ENCODE measurements around the gene WBP11.
A peak's percentile ranks its signal among the peaks of the same experiment; 100 is the strongest.

WBP11 gene

GRCh38 chr12:14836336-14837210 lies 33.3 kb upstream of the WBP11 start:
- Mint-ChIP-seq H3K4me3 (no peak overlapping the region), H3K27ac (no peak overlapping the region), H3K9me3 (no peaks in the 10 kb centered on the region), H3K4me1 (ENCODE audit: low read depth) (peaks cover 2% of the 10 kb centered on the region), H3K36me3 (ENCODE audit: low read depth) (no peaks in the 10 kb centered on the region), H3K27me3 (peaks cover 31% of the 10 kb centered on the region)
- DNase-seq = no peak

- DNase-seq = no peak
- Mint-ChIP-seq H3K27me3 (peaks cover 28% of the 10 kb centered on the region), H3K4me3 (no peak overlapping the region), H3K9me3 (no peaks in the 10 kb centered on the region), H3K4me1 (ENCODE audit: low read depth) (peaks cover 2% of the 10 kb centered on the region), H3K36me3 (ENCODE audit: low read depth) (no peaks in the 10 kb centered on the region), H3K27ac (no peak overlapping the region)
These were observed 31.2 kb upstream of the WBP11 start for GRCh38 chr12:14834509-14834908.

GRCh38 chr12:14833952-14834351 lies 30.7 kb upstream of the WBP11 start:
- no peak overlapping the region for H3K4me3 Mint-ChIP-seq
- H3K36me3 Mint-ChIP-seq (ENCODE audit: low read depth) = no peaks in the 10 kb centered on the region
- no peak for DNase-seq
- H3K4me1 Mint-ChIP-seq (ENCODE audit: low read depth) = peaks cover 2% of the 10 kb centered on the region
- H3K27ac Mint-ChIP-seq = no peak overlapping the region
- H3K9me3 Mint-ChIP-seq = no peaks in the 10 kb centered on the region
- H3K27me3 Mint-ChIP-seq = peaks cover 22% of the 10 kb centered on the region

GRCh38 chr12:14833336-14833735 lies 30.1 kb upstream of the WBP11 start:
- no peak for DNase-seq
- H3K27ac Mint-ChIP-seq = no peak overlapping the region
- H3K27me3 Mint-ChIP-seq = peaks cover 22% of the 10 kb centered on the region
- H3K36me3 Mint-ChIP-seq (ENCODE audit: low read depth) = no peaks in the 10 kb centered on the region
- H3K9me3 Mint-ChIP-seq = no peaks in the 10 kb centered on the region
- H3K4me3 Mint-ChIP-seq = no peak overlapping the region
- peaks cover 2% of the 10 kb centered on the region for H3K4me1 Mint-ChIP-seq (ENCODE audit: low read depth)

GRCh38 chr12:14828892-14829291 lies 25.6 kb upstream of the WBP11 start:
- H3K36me3 Mint-ChIP-seq (ENCODE audit: low read depth) = no peaks in the 10 kb centered on the region
- peaks cover 6% of the 10 kb centered on the region for H3K27me3 Mint-ChIP-seq
- H3K9me3 Mint-ChIP-seq = no peaks in the 10 kb centered on the region
- no peak overlapping the region for H3K27ac Mint-ChIP-seq
- DNase-seq = no peak
- H3K4me1 Mint-ChIP-seq (ENCODE audit: low read depth) = peaks cover 14% of the 10 kb centered on the region
- H3K4me3 Mint-ChIP-seq = no peak overlapping the region

- Mint-ChIP-seq H3K9me3 (no peaks in the 10 kb centered on the region), H3K4me3 (no peak overlapping the region), H3K4me1 (ENCODE audit: low read depth) (peaks cover 24% of the 10 kb centered on the region), H3K27ac (no peak overlapping the region), H3K27me3 (no peaks in the 10 kb centered on the region), H3K36me3 (ENCODE audit: low read depth) (no peaks in the 10 kb centered on the region)
- no peak for DNase-seq
These were observed 23.8 kb upstream of the WBP11 start for GRCh38 chr12:14827043-14827442.

GRCh38 chr12:14826491-14826890 lies 23.2 kb upstream of the WBP11 start:
- no peaks in the 10 kb centered on the region for H3K9me3 Mint-ChIP-seq
- no peak overlapping the region for H3K4me3 Mint-ChIP-seq
- no peak for DNase-seq

GRCh38 chr12:14825256-14825655 lies 22.0 kb upstream of the WBP11 start:
- Mint-ChIP-seq H3K4me1 (ENCODE audit: low read depth) (peaks cover 24% of the 10 kb centered on the region), H3K27me3 (no peaks in the 10 kb centered on the region), H3K36me3 (ENCODE audit: low read depth) (no peaks in the 10 kb centered on the region), H3K4me3 (no peak overlapping the region), H3K27ac (peak overlapping the region; percentile 76), H3K9me3 (no peaks in the 10 kb centered on the region)
- DNase-seq = no peak

More at GRCh38 chr12:14826491-14826890, 23.2 kb upstream of the WBP11 start:
- Mint-ChIP-seq H3K4me1 (ENCODE audit: low read depth) (peaks cover 24% of the 10 kb centered on the region), H3K27ac (no peak overlapping the region), H3K36me3 (ENCODE audit: low read depth) (no peaks in the 10 kb centered on the region), H3K27me3 (no peaks in the 10 kb centered on the region)

- H3K4me1 Mint-ChIP-seq (ENCODE audit: low read depth) = peaks cover 24% of the 10 kb centered on the region
- no peak overlapping the region for H3K4me3 Mint-ChIP-seq
- H3K9me3 Mint-ChIP-seq = no peaks in the 10 kb centered on the region
- no peaks in the 10 kb centered on the region for H3K36me3 Mint-ChIP-seq (ENCODE audit: low read depth)
- no peak for DNase-seq
- no peaks in the 10 kb centered on the region for H3K27me3 Mint-ChIP-seq
- H3K27ac Mint-ChIP-seq = peak overlapping the region; percentile 76
These were observed 20.8 kb upstream of the WBP11 start for GRCh38 chr12:14824012-14824634.

- H3K27me3 Mint-ChIP-seq = peaks cover 3% of the 10 kb centered on the region
- no peak for DNase-seq
- H3K4me3 Mint-ChIP-seq = no peak within 1 kb of the TSS
- no peak within 1 kb of the TSS for H3K27ac Mint-ChIP-seq
- H3K4me1 Mint-ChIP-seq (ENCODE audit: low read depth) = peaks cover 19% of the 10 kb centered on the region
- H3K36me3 Mint-ChIP-seq (ENCODE audit: low read depth) = no peaks in the 10 kb centered on the region
- H3K9me3 Mint-ChIP-seq = peaks cover 6% of the 10 kb centered on the region
These were observed 10.7 kb upstream of the WBP11 start, which contains the start of gene SMCO3 for GRCh38 chr12:14814014-14814413. Gene SMCO3 (minus strand): TSS chr12:14814182. CDS start chr12:14806680, 7,502 bp downstream.

GRCh38 chr12:14811486-14811885 lies 8.2 kb upstream of the WBP11 start:
- H3K4me1 Mint-ChIP-seq (ENCODE audit: low read depth) = peaks cover 15% of the 10 kb centered on the region
- no peaks in the 10 kb centered on the region for H3K27me3 Mint-ChIP-seq
- DNase-seq = no peak
- no peaks in the 10 kb centered on the region for H3K9me3 Mint-ChIP-seq
- H3K27ac Mint-ChIP-seq = no peak overlapping the region
- no peak overlapping the region for H3K4me3 Mint-ChIP-seq
- H3K36me3 Mint-ChIP-seq (ENCODE audit: low read depth) = peaks cover 1% of the 10 kb centered on the region

- Mint-ChIP-seq H3K27me3 (no peaks in the 10 kb centered on the region), H3K36me3 (ENCODE audit: low read depth) (peaks cover 1% of the 10 kb centered on the region), H3K9me3 (no peaks in the 10 kb centered on the region), H3K4me1 (ENCODE audit: low read depth) (peaks cover 15% of the 10 kb centered on the region), H3K4me3 (no peak overlapping the region), H3K27ac (no peak overlapping the region)
- DNase-seq = no peak
These were observed 7.7 kb upstream of the WBP11 start for GRCh38 chr12:14810953-14811483.

GRCh38 chr12:14810167-14810952 lies 7.1 kb upstream of the WBP11 start:
- H3K4me3 Mint-ChIP-seq = no peak overlapping the region
- H3K27ac Mint-ChIP-seq = no peak overlapping the region
- no peaks in the 10 kb centered on the region for H3K9me3 Mint-ChIP-seq
- no peak for DNase-seq
- H3K4me1 Mint-ChIP-seq (ENCODE audit: low read depth) = peaks cover 19% of the 10 kb centered on the region
- H3K27me3 Mint-ChIP-seq = no peaks in the 10 kb centered on the region
- peaks cover 1% of the 10 kb centered on the region for H3K36me3 Mint-ChIP-seq (ENCODE audit: low read depth)

- Mint-ChIP-seq H3K4me1 (ENCODE audit: low read depth) (peaks cover 35% of the 10 kb centered on the region), H3K27ac (no peak overlapping the region), H3K4me3 (no peak overlapping the region), H3K27me3 (no peaks in the 10 kb centered on the region), H3K9me3 (no peaks in the 10 kb centered on the region), H3K36me3 (ENCODE audit: low read depth) (peaks cover 12% of the 10 kb centered on the region)
- DNase-seq = no peak
These were observed 517 bp upstream of the WBP11 start for GRCh38 chr12:14803830-14804160.
